ENCODE results near the gene RBMS3. TPM values are rescaled to one million over a fixed set of nuclear protein-coding genes. Genes with fewer than 3 reads are reported as not detected.

RBMS3 gene
- total and polyA plus RNA-seq, 2 of the 13 experiments (the other 11 are each of a cell fraction or from before 2014, with no cell fraction given) = not detected

DNA sequence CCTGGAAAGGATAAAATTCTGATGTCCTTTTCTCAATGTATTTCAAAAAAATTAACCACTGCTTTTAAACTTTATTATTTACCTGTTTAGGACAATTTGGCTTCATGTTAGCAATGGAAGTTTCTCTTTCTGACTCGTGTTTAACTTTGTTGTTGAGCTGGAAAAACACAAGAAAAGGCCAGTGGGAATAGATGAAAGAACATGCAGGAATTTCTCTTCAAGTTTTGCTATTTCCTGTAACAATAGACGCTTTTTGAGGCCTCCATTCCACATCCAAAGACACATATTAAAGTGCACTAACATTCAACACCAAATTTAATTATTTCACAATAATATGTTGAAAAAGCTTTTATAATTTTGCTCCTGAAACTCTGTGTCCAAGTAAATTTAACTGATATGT lies 9.7 kb downstream of the RBMS3 start:
- 3% methylated on average over 2 of the region's 2 CpGs for WGBS (ENCODE audit: low lambda C conversion rate)
- H3K27ac ChIP-seq (ENCODE audit: extremely low read length, insufficient read depth, low read length) = no peak overlapping the region
- intact Hi-C loops (cut with micrococcal nuclease; ENCODE audit: unreplicated experiment) = no loop called here
- H3K27me3 ChIP-seq (ENCODE audit: control insufficient read depth in 1 of 2, insufficient read depth in 2 of 2, low read length in 2 of 2) = no peaks in the 10 kb centered on the region
- no peak for FAIRE-seq
- ATAC-seq = no peak
- no peak overlapping the region for H3K4me3 ChIP-seq (replicated peaks in 1 of 3; ENCODE audit: insufficient read depth in 1 of 3, low read depth in 2 of 3, low read length in 3 of 3)
- H3K36me3 ChIP-seq (replicated peaks in 1 of 2; ENCODE audit: control insufficient read depth in 1 of 2, insufficient read depth in 2 of 2, low read length in 2 of 2) = no peaks in the 10 kb centered on the region
- ChIA-PET CTCF (ENCODE audit: low intra/inter-chr PET ratio, low total read pairs) (no interaction called here), POLR2A (no interaction called here)
- no peak overlapping the region for H3K9ac ChIP-seq (ENCODE audit: insufficient read depth, low read depth, low read length)
- no peaks in the 10 kb centered on the region for H4K20me1 ChIP-seq (ENCODE audit: insufficient read depth, low read length)
- BruUV-seq (replicated peaks) = no TSS peak
- H2AFZ ChIP-seq (ENCODE audit: low read length) = no peak overlapping the region
- in situ Hi-C loops (cut with HindIII; ENCODE audit: extremely low pct_ligation_motif_present, low pct_unique_long_range_greater_than_20kb) = no loop called here
- no peaks in the 10 kb centered on the region for H3K9me3 ChIP-seq (ENCODE audit: low read length)
- TF ChIP-seq MYNN (CRISPR knock-in tag; IDR thresholded peaks at IDR 0.05; ENCODE audit: low read depth) = no peak
- TF ChIP-seq RXRB (CRISPR knock-in tag; IDR thresholded peaks at IDR 0.05; ENCODE audit: borderline replicate concordance) = no peak
- no peak for TF ChIP-seq HMG20B (CRISPR knock-in tag; conservative IDR thresholded peaks at IDR 0.05)
- no peak for TF ChIP-seq TAF1 (CRISPR knock-in tag; IDR thresholded peaks at IDR 0.05)
- no peak for TF ChIP-seq SMAD9 (CRISPR knock-in tag; IDR thresholded peaks at IDR 0.05)
- no peak for TF ChIP-seq KLF9 (CRISPR knock-in tag; IDR thresholded peaks at IDR 0.05; ENCODE audit: low read depth)
- no peak for TF ChIP-seq SRSF9 (IDR thresholded peaks at IDR 0.05; ENCODE audit: borderline replicate concordance, insufficient read depth, low read depth, low read length, poor library complexity, severe bottlenecking)
- TF ChIP-seq, protein P1, sequence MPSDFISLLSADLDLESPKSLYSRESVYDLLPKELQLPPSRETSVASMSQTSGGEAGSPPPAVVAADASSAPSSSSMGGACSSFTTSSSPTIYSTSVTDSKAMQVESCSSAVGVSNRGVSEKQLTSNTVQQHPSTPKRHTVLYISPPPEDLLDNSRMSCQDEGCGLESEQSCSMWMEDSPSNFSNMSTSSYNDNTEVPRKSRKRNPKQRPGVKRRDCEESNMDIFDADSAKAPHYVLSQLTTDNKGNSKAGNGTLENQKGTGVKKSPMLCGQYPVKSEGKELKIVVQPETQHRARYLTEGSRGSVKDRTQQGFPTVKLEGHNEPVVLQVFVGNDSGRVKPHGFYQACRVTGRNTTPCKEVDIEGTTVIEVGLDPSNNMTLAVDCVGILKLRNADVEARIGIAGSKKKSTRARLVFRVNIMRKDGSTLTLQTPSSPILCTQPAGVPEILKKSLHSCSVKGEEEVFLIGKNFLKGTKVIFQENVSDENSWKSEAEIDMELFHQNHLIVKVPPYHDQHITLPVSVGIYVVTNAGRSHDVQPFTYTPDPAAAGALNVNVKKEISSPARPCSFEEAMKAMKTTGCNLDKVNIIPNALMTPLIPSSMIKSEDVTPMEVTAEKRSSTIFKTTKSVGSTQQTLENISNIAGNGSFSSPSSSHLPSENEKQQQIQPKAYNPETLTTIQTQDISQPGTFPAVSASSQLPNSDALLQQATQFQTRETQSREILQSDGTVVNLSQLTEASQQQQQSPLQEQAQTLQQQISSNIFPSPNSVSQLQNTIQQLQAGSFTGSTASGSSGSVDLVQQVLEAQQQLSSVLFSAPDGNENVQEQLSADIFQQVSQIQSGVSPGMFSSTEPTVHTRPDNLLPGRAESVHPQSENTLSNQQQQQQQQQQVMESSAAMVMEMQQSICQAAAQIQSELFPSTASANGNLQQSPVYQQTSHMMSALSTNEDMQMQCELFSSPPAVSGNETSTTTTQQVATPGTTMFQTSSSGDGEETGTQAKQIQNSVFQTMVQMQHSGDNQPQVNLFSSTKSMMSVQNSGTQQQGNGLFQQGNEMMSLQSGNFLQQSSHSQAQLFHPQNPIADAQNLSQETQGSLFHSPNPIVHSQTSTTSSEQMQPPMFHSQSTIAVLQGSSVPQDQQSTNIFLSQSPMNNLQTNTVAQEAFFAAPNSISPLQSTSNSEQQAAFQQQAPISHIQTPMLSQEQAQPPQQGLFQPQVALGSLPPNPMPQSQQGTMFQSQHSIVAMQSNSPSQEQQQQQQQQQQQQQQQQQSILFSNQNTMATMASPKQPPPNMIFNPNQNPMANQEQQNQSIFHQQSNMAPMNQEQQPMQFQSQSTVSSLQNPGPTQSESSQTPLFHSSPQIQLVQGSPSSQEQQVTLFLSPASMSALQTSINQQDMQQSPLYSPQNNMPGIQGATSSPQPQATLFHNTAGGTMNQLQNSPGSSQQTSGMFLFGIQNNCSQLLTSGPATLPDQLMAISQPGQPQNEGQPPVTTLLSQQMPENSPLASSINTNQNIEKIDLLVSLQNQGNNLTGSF (CRISPR knock-in tag; IDR thresholded peaks at IDR 0.05) = no peak
- TF ChIP-seq NFKB2 (CRISPR knock-in tag; IDR thresholded peaks at IDR 0.05; ENCODE audit: borderline replicate concordance) = no peak
- no peak for TF ChIP-seq ZNF556 (CRISPR knock-in tag; IDR thresholded peaks at IDR 0.05; ENCODE audit: borderline replicate concordance)
- no peak for TF ChIP-seq ZNF382 (CRISPR knock-in tag; IDR thresholded peaks at IDR 0.05; ENCODE audit: borderline replicate concordance)
- TF ChIP-seq ZNF557 (CRISPR knock-in tag; IDR thresholded peaks at IDR 0.05) = no peak
- TF ChIP-seq, protein P2, sequence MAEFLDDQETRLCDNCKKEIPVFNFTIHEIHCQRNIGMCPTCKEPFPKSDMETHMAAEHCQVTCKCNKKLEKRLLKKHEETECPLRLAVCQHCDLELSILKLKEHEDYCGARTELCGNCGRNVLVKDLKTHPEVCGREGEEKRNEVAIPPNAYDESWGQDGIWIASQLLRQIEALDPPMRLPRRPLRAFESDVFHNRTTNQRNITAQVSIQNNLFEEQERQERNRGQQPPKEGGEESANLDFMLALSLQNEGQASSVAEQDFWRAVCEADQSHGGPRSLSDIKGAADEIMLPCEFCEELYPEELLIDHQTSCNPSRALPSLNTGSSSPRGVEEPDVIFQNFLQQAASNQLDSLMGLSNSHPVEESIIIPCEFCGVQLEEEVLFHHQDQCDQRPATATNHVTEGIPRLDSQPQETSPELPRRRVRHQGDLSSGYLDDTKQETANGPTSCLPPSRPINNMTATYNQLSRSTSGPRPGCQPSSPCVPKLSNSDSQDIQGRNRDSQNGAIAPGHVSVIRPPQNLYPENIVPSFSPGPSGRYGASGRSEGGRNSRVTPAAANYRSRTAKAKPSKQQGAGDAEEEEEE (CRISPR knock-in tag; IDR thresholded peaks at IDR 0.05; ENCODE audit: borderline replicate concordance) = no peak
- TF ChIP-seq, protein P3, sequence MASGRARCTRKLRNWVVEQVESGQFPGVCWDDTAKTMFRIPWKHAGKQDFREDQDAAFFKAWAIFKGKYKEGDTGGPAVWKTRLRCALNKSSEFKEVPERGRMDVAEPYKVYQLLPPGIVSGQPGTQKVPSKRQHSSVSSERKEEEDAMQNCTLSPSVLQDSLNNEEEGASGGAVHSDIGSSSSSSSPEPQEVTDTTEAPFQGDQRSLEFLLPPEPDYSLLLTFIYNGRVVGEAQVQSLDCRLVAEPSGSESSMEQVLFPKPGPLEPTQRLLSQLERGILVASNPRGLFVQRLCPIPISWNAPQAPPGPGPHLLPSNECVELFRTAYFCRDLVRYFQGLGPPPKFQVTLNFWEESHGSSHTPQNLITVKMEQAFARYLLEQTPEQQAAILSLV (CRISPR knock-in tag; IDR thresholded peaks at IDR 0.05; ENCODE audit: borderline replicate concordance) = no peak
- TF ChIP-seq, protein P4, sequence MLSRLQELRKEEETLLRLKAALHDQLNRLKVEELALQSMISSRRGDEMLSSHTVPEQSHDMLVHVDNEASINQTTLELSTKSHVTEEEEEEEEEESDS (CRISPR knock-in tag; IDR thresholded peaks at IDR 0.05; ENCODE audit: borderline replicate concordance) = no peak
- no peak for TF ChIP-seq RFX1 (IDR thresholded peaks at IDR 0.05)
- TF ChIP-seq ZNF326 (CRISPR knock-in tag; IDR thresholded peaks at IDR 0.05; ENCODE audit: borderline replicate concordance) = no peak
- no peak for DNase-seq (ENCODE audit: low spot score)
- H3K4me1 ChIP-seq (ENCODE audit: insufficient read depth, low read length) = peaks cover 13% of the 10 kb centered on the region
- H3K4me2 ChIP-seq (ENCODE audit: low read depth, low read length) = no peak overlapping the region
- H3K79me2 ChIP-seq (ENCODE audit: insufficient read depth, low read length) = no peaks in the 10 kb centered on the region
